ENCODE data around the gene IFNGR1. TPM values are rescaled to one million over a fixed set of nuclear protein-coding genes. Genes with fewer than 3 reads are reported as not detected.
A peak's percentile ranks its signal among the peaks of the same experiment; 100 is the strongest.

Gene IFNGR1
- total RNA-seq, 4 donors from 2014 or later: 54.7 to 97.4 (median 61.1) TPM

DNA sequence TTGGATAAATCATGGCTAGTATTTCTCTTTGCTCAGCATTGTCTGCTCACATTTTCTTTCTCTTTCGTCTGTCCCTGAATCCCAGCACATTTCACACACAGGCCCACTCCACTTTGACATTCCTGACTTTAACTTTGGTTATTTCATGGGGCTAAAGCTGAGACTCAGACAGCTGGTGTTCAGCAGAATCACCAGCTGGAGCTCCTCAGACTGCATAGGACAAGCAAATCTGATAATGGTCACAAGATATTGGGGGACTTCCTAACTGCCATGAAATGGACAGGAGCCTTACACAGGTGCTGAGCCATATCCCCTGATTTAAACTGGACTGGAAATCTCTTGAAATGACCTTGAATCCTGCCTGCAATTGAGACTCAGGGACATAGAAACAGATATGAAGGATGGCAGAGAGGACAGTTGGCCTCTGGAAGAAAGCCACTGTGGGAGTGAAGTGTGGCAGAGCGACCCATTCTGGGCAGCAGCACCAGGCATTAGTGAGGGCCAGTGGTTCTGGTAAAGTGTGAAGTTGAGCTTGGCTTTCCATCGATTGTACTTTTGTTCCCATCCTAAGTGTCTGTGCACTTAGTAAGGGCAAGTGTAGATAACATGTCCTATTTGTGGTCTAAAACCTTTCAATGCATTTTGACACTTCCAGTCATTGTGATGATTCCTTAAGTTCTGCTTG is 10.0 kb upstream of the IFNGR1 start:
- DNase-seq: no peak
- in situ Hi-C loops (cut with MboI; ENCODE audit: low sequenced_read_pairs in 4 of 4) (no loop called here), intact Hi-C loops (cut with DNase I; ENCODE audit: low total_unique reads) (no loop called here)
- TF ChIP-seq, protein P1, sequence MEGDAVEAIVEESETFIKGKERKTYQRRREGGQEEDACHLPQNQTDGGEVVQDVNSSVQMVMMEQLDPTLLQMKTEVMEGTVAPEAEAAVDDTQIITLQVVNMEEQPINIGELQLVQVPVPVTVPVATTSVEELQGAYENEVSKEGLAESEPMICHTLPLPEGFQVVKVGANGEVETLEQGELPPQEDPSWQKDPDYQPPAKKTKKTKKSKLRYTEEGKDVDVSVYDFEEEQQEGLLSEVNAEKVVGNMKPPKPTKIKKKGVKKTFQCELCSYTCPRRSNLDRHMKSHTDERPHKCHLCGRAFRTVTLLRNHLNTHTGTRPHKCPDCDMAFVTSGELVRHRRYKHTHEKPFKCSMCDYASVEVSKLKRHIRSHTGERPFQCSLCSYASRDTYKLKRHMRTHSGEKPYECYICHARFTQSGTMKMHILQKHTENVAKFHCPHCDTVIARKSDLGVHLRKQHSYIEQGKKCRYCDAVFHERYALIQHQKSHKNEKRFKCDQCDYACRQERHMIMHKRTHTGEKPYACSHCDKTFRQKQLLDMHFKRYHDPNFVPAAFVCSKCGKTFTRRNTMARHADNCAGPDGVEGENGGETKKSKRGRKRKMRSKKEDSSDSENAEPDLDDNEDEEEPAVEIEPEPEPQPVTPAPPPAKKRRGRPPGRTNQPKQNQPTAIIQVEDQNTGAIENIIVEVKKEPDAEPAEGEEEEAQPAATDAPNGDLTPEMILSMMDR (IDR thresholded peaks at IDR 0.05 in 4 of 5, conservative IDR thresholded peaks at IDR 0.05 in 1 of 5): no peak
- no peak for TF ChIP-seq POLR2A (IDR thresholded peaks at IDR 0.05)
- Histone ChIP-seq H3K4me1 (peaks cover 8 to 13% of the 10 kb centered on the region in 2 donors), H3K27me3 (no peaks in the 10 kb centered on the region), H3K9me3 (no peaks in the 10 kb centered on the region), H3K36me3 (no peaks in the 10 kb centered on the region), H3K27ac (no peak overlapping the region), H3K4me3 (no peak overlapping the region)
- no peak for ATAC-seq

DNA sequence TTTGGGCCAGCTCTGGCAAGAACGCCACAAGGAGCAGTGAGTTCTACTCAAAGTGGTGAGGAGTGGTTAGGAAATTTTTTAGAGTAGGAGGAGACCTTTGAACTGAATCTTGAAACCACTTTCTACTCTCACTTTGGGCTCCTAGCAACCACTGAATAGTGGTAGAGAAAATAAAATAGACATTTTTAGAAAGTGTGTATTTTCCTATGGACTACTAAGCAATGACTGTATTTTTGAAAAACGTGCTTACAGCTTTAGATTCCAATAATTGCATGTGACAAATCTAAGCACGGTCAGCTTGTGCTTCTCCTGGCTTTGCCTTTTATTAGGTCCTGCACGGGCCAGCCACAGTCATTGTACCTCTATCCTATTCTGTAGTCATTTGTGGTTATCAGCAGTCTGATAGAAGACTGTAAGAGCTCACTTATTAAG is 8.7 kb upstream of the IFNGR1 start:
- no peaks in the 10 kb centered on the region for H3K9me3 ChIP-seq
- intact Hi-C loops (cut with DNase I; ENCODE audit: low total_unique reads): no loop called here
- peaks cover 7 to 13% of the 10 kb centered on the region in 2 donors for H3K4me1 ChIP-seq
- no peak for DNase-seq
- no peak for TF ChIP-seq POLR2A (IDR thresholded peaks at IDR 0.05)
- TF ChIP-seq, protein P1 (IDR thresholded peaks at IDR 0.05 in 4 of 5, conservative IDR thresholded peaks at IDR 0.05 in 1 of 5): no peak
- no peak for ATAC-seq
- no peak overlapping the region for H3K4me3 ChIP-seq
- H3K27ac ChIP-seq: no peak overlapping the region
- in situ Hi-C loops (cut with MboI; ENCODE audit: low sequenced_read_pairs in 4 of 4): no loop called here
- H3K27me3 ChIP-seq: no peaks in the 10 kb centered on the region
- no peaks in the 10 kb centered on the region for H3K36me3 ChIP-seq

DNA sequence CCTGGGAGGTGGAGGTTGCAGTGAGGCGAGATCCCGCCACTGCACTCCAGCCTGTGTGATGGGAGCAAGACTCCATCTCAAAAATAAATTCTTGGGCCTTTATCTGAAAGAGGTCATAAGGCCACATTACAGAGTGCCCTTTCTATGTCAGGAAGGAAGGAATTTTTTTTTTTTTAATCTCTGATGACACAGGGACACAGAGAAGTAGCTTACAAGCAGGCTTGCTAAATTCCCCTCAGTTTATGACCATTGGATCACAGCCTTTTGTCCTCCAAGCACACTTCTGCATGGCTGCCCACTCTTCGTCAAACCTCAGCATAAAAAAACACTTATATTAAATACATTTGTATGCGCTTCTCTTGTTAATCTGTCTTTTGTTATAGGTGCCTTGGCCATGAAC is 7.5 kb upstream of the IFNGR1 start:
- H3K4me3 ChIP-seq: no peak overlapping the region
- no peaks in the 10 kb centered on the region for H3K36me3 ChIP-seq
- DNase-seq: no peak
- no peaks in the 10 kb centered on the region for H3K9me3 ChIP-seq
- peaks cover 15 to 24% of the 10 kb centered on the region in 2 donors for H3K4me1 ChIP-seq
- intact Hi-C loops (cut with DNase I; ENCODE audit: low total_unique reads) (no loop called here), in situ Hi-C loops (cut with MboI; ENCODE audit: low sequenced_read_pairs in 4 of 4) (no loop called here)
- no peak overlapping the region for H3K27ac ChIP-seq
- no peak for TF ChIP-seq POLR2A (IDR thresholded peaks at IDR 0.05)
- TF ChIP-seq, protein P1 (IDR thresholded peaks at IDR 0.05 in 4 of 5, conservative IDR thresholded peaks at IDR 0.05 in 1 of 5): no peak
- ATAC-seq: no peak
- no peaks in the 10 kb centered on the region for H3K27me3 ChIP-seq

DNA sequence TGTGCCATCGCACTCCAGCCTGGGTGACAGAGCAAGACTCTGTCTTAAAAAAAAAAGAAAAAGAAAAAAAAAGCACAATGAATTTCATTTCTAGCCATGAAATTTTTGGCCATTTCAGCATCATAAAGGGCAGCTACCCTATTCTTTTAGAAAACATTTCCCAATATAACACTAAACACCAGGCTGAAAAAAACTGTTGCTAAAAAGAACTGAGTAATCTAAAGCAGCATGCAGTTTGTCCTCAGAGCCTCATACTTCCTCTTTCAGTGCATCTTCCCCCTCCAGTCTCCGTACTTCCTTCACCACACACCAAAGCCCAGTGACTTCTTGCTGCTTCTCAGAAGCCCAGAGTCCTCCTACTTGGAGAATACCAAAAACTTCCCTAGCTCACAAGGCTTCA is 5.6 kb upstream of the IFNGR1 start:
- in situ Hi-C loops (cut with MboI; ENCODE audit: low sequenced_read_pairs in 4 of 4): loop anchor here in 3 of 4 donors (25.0 kb wide), 1 partner anchor 937 kb away; the partner anchor contains the start of gene BCLAF1 (in 3 of the 3)
- Histone ChIP-seq H3K36me3 (no peaks in the 10 kb centered on the region), H3K9me3 (no peaks in the 10 kb centered on the region), H3K4me3 (no peak overlapping the region), H3K27ac (peak overlapping the region in 2 of 4 donors; percentile 70 to 74), H3K27me3 (no peaks in the 10 kb centered on the region), H3K4me1 (peaks cover 22 to 41% of the 10 kb centered on the region in 2 donors)
- ATAC-seq (no peak), DNase-seq (no peak)
- intact Hi-C loops (cut with DNase I; ENCODE audit: low total_unique reads): no loop called here
- TF ChIP-seq, protein P1 (IDR thresholded peaks at IDR 0.05 in 4 of 5, conservative IDR thresholded peaks at IDR 0.05 in 1 of 5): no peak
- no peak for TF ChIP-seq POLR2A (IDR thresholded peaks at IDR 0.05)

Measured in gastrocnemius medialis (tissue), 4 donors.